ENCODE measurements around the gene CDKN2AIPNL. TPM values are rescaled to one million over a fixed set of nuclear protein-coding genes. Genes with fewer than 3 reads are reported as not detected.
"Not testable (repeated sequence)": the region's sequence is repeated elsewhere in the genome, so short reads cannot be mapped to it uniquely, and the experiment has no call there.

The CDKN2AIPNL gene
- total RNA-seq, 2 donors from 2014 or later: 15.0 to 19.3 TPM

GRCh38 chr5:134440201-134440755 lies 28.6 kb upstream of the CDKN2AIPNL start:
- intact Hi-C loops (cut with DNase I, micrococcal nuclease): no loop called here
- no peak for ATAC-seq
- DNase-seq: no peak

DNA sequence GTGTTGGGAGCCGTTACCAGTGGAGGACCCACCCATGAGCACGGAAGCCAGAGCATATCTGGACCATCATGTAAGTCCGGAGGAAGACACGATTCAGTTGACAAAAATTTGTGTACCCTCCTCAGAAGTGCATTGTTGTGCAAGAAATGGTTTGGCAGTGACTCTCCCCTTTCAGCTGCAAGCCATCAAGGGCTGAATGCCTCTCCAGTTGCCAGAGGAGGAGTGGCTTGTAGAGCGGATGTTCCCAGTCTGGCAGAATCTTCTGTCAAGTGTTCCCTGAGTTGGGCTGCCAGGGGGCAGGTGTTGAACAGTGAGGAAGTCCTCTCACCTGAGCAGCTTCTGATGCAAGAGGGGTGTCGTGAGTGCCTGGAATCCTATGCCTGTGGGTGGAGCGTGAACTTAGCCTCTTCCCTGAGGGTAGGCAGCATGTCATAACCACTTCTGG lies 27.6 kb upstream of the CDKN2AIPNL start:
- ATAC-seq (peak; percentile 47), DNase-seq (peak; percentile 50 to 88)
- intact Hi-C loops (cut with DNase I, micrococcal nuclease): no loop called here

DNA sequence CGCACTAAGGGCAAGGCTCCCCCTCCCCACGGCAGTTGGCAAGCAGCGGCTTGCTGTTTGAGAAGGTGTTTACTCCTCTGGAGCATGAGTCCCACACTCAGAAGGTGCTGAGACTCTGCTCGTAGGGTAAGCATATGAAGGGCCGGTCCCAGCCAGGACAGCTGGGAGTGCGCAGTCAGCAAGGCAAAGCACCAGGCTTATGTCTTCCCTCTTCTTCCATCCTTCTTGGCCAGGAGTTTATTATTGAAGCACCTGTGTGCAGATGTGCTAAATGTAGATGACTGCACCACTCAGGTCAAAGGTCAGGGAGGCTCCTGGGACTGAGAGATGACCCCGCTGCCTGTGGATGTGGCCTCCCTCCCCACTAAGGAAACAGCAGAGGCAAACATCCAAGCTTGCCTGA lies 27.0 kb upstream of the CDKN2AIPNL start:
- ATAC-seq: no peak
- DNase-seq: no peak
- intact Hi-C loops (cut with DNase I, micrococcal nuclease): no loop called here

DNA sequence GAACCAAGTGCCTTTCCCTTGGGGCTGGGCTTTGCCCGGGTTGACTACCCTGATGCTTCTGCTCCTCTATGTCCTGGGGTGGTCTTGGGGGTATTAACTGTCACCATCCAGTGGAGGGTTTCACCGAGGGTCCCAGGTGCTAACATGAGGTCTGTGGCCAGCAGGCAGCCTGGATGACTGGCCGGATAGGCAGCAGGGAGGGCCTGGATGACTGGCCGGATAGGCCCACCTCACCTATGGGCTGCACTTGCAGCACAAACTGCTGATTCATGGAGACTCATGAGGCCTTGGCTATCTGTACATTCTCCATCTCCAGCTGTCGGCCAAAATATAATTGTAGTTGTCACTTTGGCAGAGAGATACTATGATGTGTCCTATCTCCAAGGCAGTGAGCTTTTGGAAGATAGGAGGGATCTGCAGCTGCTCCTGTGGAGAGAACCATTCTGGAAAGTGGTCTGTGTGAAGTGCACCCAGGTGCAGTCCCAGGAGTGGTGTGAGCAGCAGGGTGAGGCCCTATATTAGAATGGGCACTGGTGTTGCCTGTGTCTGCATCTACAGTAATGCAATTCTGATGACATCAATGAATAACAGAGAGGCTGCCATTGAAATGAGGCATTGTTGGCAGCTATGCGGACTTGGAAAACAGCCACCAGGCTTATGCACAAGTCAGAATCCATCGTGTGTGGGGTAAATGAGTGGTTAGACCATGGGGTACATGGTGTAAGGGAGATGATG lies 26.3 kb upstream of the CDKN2AIPNL start:
- intact Hi-C loops (cut with DNase I, micrococcal nuclease): no loop called here
- DNase-seq (no peak), ATAC-seq (no peak)

- DNase-seq (no peak), ATAC-seq (no peak)
- intact Hi-C loops (cut with DNase I, micrococcal nuclease): no loop called here
Observed at GRCh38 chr5:134437340-134437846, 25.7 kb upstream of the CDKN2AIPNL start.

DNA sequence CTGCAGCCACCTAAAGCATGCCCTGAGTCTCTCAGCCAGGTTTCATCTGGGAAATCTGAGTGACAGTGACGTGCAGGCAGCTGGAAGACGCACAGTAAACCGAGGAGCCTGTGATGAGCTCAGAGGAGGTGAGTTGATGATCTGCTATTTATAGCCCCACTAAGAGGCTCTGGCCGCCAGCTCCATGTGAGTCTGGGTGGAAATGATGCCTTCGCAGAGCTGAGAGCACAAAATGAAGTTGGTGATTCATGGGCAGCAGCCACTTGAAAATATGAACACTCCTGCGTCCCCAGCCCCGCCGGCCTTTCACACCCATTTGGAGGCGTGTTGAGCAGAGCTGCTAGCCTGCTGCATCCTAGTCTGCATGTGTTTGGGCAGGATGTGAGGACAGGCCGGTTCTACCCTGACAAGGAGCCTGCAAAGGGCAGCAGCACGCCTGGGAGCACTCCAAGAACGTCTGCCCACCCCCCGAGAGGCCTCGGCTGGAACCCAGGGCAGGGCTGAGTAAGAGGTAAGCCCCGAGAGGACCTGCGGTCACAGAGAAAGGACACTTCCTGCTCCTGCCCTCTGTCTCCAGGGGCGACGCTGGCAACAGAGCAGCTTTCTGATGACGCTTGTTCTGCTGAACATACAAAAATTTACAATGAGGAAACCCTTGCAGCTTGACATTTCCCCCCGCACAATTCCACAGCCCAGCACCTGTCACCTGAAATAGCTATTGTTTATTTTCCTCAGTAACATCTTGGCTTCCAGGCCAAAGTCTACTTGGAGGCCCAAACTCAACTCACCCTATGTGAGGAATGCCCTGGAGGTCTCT lies 25.1 kb upstream of the CDKN2AIPNL start:
- DNase-seq (peak; percentile 79 to 91), ATAC-seq (peak; percentile 88)
- intact Hi-C loops (cut with DNase I, micrococcal nuclease): no loop called here

DNA sequence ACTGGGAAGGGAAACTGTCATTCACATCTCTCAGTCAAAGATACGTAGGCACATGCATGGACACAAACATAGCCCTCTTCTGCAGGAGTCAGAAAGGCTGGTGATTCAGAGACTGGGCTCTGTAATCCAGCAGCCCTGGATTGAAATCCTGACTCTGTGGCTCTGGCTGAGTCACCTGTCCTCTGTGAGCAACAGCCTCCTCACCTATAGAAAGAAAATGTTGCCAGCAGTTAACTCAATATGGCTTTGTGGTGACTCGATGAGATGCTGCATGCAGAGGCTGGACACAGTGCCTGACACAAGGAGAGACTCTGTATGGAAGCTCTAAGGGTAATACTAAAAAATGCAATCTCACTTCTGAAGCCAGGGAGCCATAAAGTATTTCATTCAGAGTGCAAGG lies 23.9 kb upstream of the CDKN2AIPNL start:
- ATAC-seq: peak; percentile 45
- intact Hi-C loops (cut with DNase I, micrococcal nuclease): no loop called here
- DNase-seq: no peak

DNA sequence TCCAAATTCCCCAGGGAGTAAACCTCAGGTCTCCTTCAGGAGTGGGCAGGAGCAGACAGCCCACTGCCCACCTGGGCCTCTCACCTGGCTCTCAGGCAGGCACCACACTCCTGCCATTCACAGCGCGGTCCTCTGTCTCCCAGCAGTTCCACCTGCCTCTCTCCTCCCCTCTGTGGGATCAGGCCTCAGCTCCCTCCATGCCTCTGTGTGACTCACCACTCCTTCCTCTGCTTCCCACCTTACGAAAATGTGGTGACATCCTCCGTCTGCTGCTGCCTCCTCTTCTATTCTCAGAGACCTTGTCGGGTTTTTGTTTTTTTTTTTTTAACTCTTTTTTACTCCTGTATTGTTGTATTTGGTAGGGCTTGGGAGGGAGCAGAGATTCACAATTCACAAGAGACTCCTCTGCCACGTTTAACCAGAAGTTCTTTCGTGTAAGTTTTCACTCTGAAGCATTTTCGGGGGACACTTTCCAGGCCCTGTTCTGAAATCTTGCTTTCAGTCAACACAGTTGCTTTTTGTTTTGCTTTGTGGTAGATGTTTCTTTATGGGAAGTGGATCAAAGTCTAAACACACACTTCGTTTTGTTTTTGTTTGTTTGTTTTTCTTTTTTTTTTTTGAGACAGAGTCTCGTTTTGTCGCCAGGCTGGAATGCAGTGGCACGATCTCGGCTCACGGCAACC lies 21.1 kb upstream of the CDKN2AIPNL start:
- DNase-seq (no peak), ATAC-seq (no peak)
- intact Hi-C loops (cut with DNase I, micrococcal nuclease): no loop called here

DNA sequence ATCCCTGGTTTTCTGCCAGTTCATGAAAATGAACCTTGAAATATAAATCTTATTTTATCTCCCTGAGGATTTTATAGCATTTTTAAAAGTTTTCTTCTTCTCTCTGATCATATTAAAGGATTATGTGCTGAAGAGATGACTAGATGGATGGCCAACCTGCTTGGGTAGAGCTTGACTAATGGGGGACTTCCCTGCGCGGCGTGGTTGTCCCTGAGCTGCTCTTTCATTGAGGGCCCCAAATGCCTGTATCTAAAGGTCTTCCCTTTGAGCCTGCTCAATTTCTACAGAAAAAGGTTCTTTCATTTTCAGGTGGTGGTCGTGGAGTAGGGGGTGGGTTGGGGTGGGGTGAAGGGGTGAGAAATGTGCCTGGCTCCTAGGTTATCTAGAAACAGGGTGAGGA lies 20.5 kb upstream of the CDKN2AIPNL start:
- intact Hi-C loops (cut with DNase I, micrococcal nuclease): no loop called here
- ATAC-seq: no peak
- no peak for DNase-seq

DNA sequence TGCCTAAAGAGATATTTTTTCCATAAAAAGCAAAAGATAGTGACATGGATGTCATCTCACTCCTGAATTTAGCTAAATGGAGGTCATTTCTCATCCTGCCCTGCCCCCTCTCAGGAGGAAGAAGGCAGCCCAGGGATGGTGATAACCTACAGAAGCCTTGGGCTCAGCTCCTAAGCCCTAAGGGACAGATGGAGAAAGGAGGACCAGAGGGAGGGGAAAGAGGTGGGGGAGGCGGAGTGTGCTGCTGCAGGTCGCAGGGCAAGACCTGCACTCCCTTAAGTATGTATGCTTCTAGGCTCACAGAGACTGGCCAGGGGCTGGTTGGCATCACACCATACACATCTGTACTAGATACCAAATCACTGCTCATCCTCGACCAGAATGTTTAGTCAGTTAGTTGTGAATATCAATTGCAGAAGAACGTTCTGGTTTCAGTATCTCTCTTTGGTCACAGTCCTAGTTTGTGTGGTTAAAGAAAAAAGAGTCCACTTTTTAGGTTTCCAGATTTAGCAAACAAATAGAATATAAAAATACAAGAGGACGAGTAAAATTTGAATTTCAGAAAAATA lies 18.4 kb upstream of the CDKN2AIPNL start:
- intact Hi-C loops (cut with DNase I, micrococcal nuclease): no loop called here
- no peak for ATAC-seq

GRCh38 chr5:134427540-134428041 lies 15.9 kb upstream of the CDKN2AIPNL start:
- intact Hi-C loops (cut with DNase I, micrococcal nuclease): no loop called here
- no peak for ATAC-seq
- no peak for DNase-seq

More for the DNA sequence above, 18.4 kb upstream of the CDKN2AIPNL start:
- no peak for DNase-seq

DNA sequence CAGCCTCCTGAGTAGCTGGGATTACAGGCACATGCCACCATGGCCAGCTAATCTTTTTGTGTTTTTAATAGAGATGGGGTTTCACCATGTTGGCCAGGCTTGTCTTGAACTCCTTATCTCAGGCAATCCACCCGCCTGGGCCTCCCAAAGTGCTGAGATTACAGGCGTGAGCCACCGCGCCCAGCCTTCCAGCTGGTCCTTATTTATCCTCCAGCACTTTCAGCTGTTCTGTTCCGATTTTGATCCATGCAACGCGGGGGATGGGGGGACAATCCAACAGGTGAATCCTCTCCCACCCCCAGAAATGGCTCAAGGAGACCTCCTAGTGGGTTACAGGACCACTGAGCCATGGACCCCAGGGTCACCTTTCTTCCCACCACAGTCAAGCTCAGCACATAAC lies 14.7 kb upstream of the CDKN2AIPNL start:
- no peak for ATAC-seq

DNA sequence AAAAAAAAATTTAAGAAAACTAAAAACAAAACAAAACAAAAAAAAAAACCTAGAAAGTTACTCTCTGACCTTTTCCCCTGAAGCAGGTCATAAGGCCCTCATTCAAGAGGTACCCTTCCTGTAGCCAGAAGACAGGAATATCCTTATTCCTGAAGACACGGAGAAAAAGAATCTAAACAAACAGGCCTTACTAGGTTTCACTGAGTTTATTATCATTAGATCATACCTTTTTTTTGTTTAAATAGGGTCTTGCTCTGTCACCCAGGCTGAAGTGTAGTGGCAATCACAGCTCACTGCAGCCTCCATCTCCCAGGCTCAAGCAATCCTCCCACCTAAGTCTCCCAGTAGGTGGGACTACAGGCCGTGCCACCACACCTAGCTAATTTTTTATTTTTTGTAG lies 11.7 kb upstream of the CDKN2AIPNL start:
- no peak for DNase-seq
- no peak for ATAC-seq
- intact Hi-C loops (cut with DNase I, micrococcal nuclease): no loop called here

More for the DNA sequence above, 14.7 kb upstream of the CDKN2AIPNL start:
- DNase-seq: no peak
- intact Hi-C loops (cut with DNase I, micrococcal nuclease): no loop called here

GRCh38 chr5:134422791-134423365 lies 11.2 kb upstream of the CDKN2AIPNL start:
- intact Hi-C loops (cut with DNase I, micrococcal nuclease): no loop called here
- no peak for DNase-seq
- no peak for ATAC-seq

- ATAC-seq; DNase-seq; intact Hi-C loops (cut with DNase I, micrococcal nuclease): not testable (repeated sequence)
Observed at GRCh38 chr5:134421038-134421437, 9.4 kb upstream of the CDKN2AIPNL start.

GRCh38 chr5:134420343-134420742 lies 8.7 kb upstream of the CDKN2AIPNL start:
- intact Hi-C loops (cut with DNase I, micrococcal nuclease): no loop called here
- ATAC-seq (peak; percentile 66), DNase-seq (no peak)

- no peak for ATAC-seq
- intact Hi-C loops (cut with DNase I, micrococcal nuclease): loop anchor here in 1 of 2 donors (10.0 kb wide), 1 partner anchor 106 kb away; the partner anchor contains the start of gene JADE2
- no peak for DNase-seq
Observed at GRCh38 chr5:134418958-134419357, 7.3 kb upstream of the CDKN2AIPNL start.

DNA sequence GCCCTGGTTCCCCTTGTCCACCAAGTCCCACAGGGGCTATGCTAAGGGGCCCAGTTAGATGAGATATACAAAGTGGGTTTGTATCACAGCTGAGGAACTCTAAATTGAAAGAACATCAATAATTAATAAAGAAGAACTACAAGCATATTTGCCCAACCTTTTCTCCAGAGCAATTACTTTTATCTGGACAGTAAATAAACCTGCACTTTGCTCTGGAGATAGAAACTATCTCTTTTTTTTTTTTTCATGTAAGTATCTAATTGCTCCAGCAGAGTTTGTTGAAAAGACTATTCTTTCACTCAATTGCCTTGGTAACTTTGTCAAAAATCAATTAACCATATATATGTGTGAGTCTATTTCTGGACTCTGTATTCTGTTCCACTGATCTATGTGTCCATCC lies 6.0 kb upstream of the CDKN2AIPNL start:
- no peak for DNase-seq
- peak; percentile 25 for ATAC-seq
- intact Hi-C loops (cut with DNase I, micrococcal nuclease): loop anchor here in 1 of 2 donors (10.0 kb wide), 1 partner anchor 107 kb away; the partner anchor contains the start of gene JADE2

Data from left colon (tissue), 2 donors.